ENCODE results near the gene MAPK8. TPM values are rescaled to one million over a fixed set of nuclear protein-coding genes. Genes with fewer than 3 reads are reported as not detected.

Gene MAPK8
- total and polyA plus RNA-seq, 9 of the 15 experiments (the other 6 are each of a cell fraction or from before 2014, with no cell fraction given) = 6.4 to 159 (median 71.0) TPM

GRCh38 chr10:48299692-48300091, 6.8 kb upstream of the MAPK8 start:
- no peaks in the 10 kb centered on the region for H3K4me1 ChIP-seq (replicated peaks in 1 of 2; ENCODE audit: control insufficient read depth in 2 of 2, insufficient read depth in 2 of 2, low read length in 2 of 2)
- no peaks in the 10 kb centered on the region for H3K36me3 ChIP-seq (ENCODE audit: control insufficient read depth, insufficient read depth, low read length)
- no peaks in the 10 kb centered on the region for H3K9me3 ChIP-seq (replicated peaks; ENCODE audit: control insufficient read depth, insufficient read depth, low read depth, low read length)
- no peak overlapping the region for H2AFZ ChIP-seq (ENCODE audit: low read depth, low read length)
- POLR2A ChIA-PET = interaction anchor here (0.9 kb wide), 2 partner anchors 9 to 24 kb away, joined by 3 to 7 read pairs; no protein-coding TSS in a partner anchor
- in situ Hi-C loops (cut with MboI) = no loop called here
- intact Hi-C loops (cut with micrococcal nuclease) = no loop called here
- H3K79me2 ChIP-seq (ENCODE audit: control insufficient read depth, insufficient read depth, low read length) = no peaks in the 10 kb centered on the region
- CTCF ChIA-PET (ENCODE audit: low intra/inter-chr PET ratio) = no interaction called here
- no peak for ATAC-seq
- no peaks in the 10 kb centered on the region for H4K20me1 ChIP-seq (replicated peaks; ENCODE audit: control insufficient read depth, insufficient read depth, low read length)
- H3K27ac ChIP-seq (ENCODE audit: extremely low read depth, low read depth, low read length) = no peak overlapping the region
- BruUV-seq (replicated peaks) = no TSS peak
- H3K4me3 ChIP-seq = no peak overlapping the region
- no peak overlapping the region for H3K4me2 ChIP-seq (ENCODE audit: insufficient read depth, low read length)
- TF ChIP-seq KLF16 (IDR thresholded peaks at IDR 0.05) = no peak
- TF ChIP-seq RCOR1 (IDR thresholded peaks at IDR 0.05; ENCODE audit: borderline replicate concordance in 1 of 2, low read depth in 2 of 2, low read length in 2 of 2) = no peak
- no peak for TF ChIP-seq TCF7L2 (IDR thresholded peaks at IDR 0.05; ENCODE audit: low read depth, low read length)
- TF ChIP-seq, protein P1, sequence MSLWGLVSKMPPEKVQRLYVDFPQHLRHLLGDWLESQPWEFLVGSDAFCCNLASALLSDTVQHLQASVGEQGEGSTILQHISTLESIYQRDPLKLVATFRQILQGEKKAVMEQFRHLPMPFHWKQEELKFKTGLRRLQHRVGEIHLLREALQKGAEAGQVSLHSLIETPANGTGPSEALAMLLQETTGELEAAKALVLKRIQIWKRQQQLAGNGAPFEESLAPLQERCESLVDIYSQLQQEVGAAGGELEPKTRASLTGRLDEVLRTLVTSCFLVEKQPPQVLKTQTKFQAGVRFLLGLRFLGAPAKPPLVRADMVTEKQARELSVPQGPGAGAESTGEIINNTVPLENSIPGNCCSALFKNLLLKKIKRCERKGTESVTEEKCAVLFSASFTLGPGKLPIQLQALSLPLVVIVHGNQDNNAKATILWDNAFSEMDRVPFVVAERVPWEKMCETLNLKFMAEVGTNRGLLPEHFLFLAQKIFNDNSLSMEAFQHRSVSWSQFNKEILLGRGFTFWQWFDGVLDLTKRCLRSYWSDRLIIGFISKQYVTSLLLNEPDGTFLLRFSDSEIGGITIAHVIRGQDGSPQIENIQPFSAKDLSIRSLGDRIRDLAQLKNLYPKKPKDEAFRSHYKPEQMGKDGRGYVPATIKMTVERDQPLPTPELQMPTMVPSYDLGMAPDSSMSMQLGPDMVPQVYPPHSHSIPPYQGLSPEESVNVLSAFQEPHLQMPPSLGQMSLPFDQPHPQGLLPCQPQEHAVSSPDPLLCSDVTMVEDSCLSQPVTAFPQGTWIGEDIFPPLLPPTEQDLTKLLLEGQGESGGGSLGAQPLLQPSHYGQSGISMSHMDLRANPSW (CRISPR knock-in tag; IDR thresholded peaks at IDR 0.05) = no peak
- TF ChIP-seq TCF7 (IDR thresholded peaks at IDR 0.05; ENCODE audit: borderline replicate concordance) = no peak
- TF ChIP-seq CBX5 (IDR thresholded peaks at IDR 0.05; ENCODE audit: borderline replicate concordance, low read depth) = no peak
- no peak for TF ChIP-seq PKNOX1 (IDR thresholded peaks at IDR 0.05)
- TF ChIP-seq ASH1L (IDR thresholded peaks at IDR 0.05; ENCODE audit: borderline replicate concordance, low read depth, partially characterized antibody) = no peak
- TF ChIP-seq, protein P2, sequence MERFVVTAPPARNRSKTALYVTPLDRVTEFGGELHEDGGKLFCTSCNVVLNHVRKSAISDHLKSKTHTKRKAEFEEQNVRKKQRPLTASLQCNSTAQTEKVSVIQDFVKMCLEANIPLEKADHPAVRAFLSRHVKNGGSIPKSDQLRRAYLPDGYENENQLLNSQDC (CRISPR knock-in tag; IDR thresholded peaks at IDR 0.05) = no peak
- TF ChIP-seq POLR2B (IDR thresholded peaks at IDR 0.05; ENCODE audit: low read depth, partially characterized antibody) = no peak
- no peak for TF ChIP-seq RBM25 (IDR thresholded peaks at IDR 0.05; ENCODE audit: low read depth, low read length, severe bottlenecking)
- TF ChIP-seq ETV1 (tag; conservative IDR thresholded peaks at IDR 0.05; ENCODE audit: low read depth) = no peak
- TF ChIP-seq MYNN (IDR thresholded peaks at IDR 0.05) = no peak
- no peak for TF ChIP-seq MYNN (CRISPR knock-in tag; IDR thresholded peaks at IDR 0.05)
- no peak for TF ChIP-seq KDM2B (CRISPR knock-in tag; IDR thresholded peaks at IDR 0.05)
- DNase-seq (ENCODE audit: extremely low read depth in 1 of 4, low spot score in 3 of 4) = no peak
- no peak for FAIRE-seq
- no peaks in the 10 kb centered on the region; a peak in 1 of 5 replicates for H3K27me3 ChIP-seq (ENCODE audit: control insufficient read depth in 2 of 2, insufficient read depth in 2 of 2, low read length in 2 of 2)
- WGBS (ENCODE audit: insufficient coverage, low coverage, missing lambda C conversion rate) = 0% methylated on average over 1 of the region's 1 CpG
- no peaks in the 10 kb centered on the region for H3K9me1 ChIP-seq (ENCODE audit: control insufficient read depth, insufficient read depth, low read length)
- H3K9ac ChIP-seq (ENCODE audit: insufficient read depth in 1 of 2, low read depth in 2 of 2, low read length in 2 of 2) = no peak overlapping the region

All from K562 (cell line).